ENCODE measurements around the gene SBNO1.
"Not testable (repeated sequence)": the region's sequence is repeated elsewhere in the genome, so short reads cannot be mapped to it uniquely, and the experiment has no call there.

SBNO1 gene

GRCh38 chr12:123336530-123336929 is 28.1 kb downstream of the SBNO1 start:
- Histone ChIP-seq H3K4me3 (no peak overlapping the region), H3K4me1 (no peaks in the 10 kb centered on the region), H3K36me3 (peaks cover 91 to 98% (median 94%) of the 10 kb centered on the region in 11 experiments), H3K27ac (no peak overlapping the region), H4K20me1 (peaks cover 36 to 68% (median 55%) of the 10 kb centered on the region in 11 experiments; a peak in 21 of 22 replicates), H3K9me3 (replicated peaks in 1 of 11) (no peaks in the 10 kb centered on the region), H3K9ac (peak overlapping the region in 1 of 11 experiments; percentile 42; a peak in 1 of 22 replicates), H3K27me3 (no peaks in the 10 kb centered on the region), H3K4me2 (no peak overlapping the region)
- no peak for TF ChIP-seq Cebpa-rat (IDR thresholded peaks at IDR 0.05)

- Histone ChIP-seq H3K36me3 (peaks cover 91 to 98% (median 94%) of the 10 kb centered on the region in 11 experiments), H4K20me1 (peaks cover 27 to 66% (median 51%) of the 10 kb centered on the region in 11 experiments; a peak in 21 of 22 replicates), H3K4me1 (no peaks in the 10 kb centered on the region), H3K27ac (no peak overlapping the region), H3K4me3 (no peak overlapping the region), H3K4me2 (no peak overlapping the region), H3K27me3 (no peaks in the 10 kb centered on the region), H3K9ac (0 out of 22 replicates have a peak overlapping the region, but pooled peaks of 1 of the 11 experiments have one; percentile 21), H3K9me3 (replicated peaks in 1 of 11) (no peaks in the 10 kb centered on the region)
- TF ChIP-seq Cebpa-rat (IDR thresholded peaks at IDR 0.05), result no peak
Observed at GRCh38 chr12:123335490-123335889, 29.2 kb downstream of the SBNO1 start.

DNA sequence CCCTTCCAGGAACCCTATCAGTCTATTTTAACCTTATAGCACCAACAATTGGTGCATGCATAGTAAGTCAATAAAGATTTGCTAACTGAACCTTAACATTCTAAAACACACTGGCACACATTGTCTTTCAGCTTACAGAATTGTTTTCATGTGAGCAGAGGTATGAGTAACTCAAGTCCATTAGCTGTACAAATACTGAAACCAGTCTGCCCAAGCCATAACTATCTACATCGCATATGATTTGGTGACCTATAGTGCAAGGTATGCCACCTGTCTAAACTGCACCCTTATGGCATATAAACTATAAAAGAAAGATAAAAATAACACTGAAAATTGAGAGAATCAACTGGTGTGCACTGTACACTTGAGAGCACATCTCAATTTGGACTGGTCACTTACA is 34.8 kb downstream of the SBNO1 start:
- Histone ChIP-seq H3K9me3 (replicated peaks in 1 of 11) (no peaks in the 10 kb centered on the region), H3K4me3 (no peak overlapping the region), H3K27ac (no peak overlapping the region), H3K4me2 (no peak overlapping the region), H4K20me1 (peaks cover 0 to 38% (median 18%) of the 10 kb centered on the region in 11 experiments; a peak in 15 of 22 replicates), H3K9ac (no peak overlapping the region), H3K27me3 (no peaks in the 10 kb centered on the region), H3K36me3 (peaks cover 98 to 100% (median 99%) of the 10 kb centered on the region in 11 experiments), H3K4me1 (no peaks in the 10 kb centered on the region)
- TF ChIP-seq Cebpa-rat (IDR thresholded peaks at IDR 0.05), result no peak

DNA sequence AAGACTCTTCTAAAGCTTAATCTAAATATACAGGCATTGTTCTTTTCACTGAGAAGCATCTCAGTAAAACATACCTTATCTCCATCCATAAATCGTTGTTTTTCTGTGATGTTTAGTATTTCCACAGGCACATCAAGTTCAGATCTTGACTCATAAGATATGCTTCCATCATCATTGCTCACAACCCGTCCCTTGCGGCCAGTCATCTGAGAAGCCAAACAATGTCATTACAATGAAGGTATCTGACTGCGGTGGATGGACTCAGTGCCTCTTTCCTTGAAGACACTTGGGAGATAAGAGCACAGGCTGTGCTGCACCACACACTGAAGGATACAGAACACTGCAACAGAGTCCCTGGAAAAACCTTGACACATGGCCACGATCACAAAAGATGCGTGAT is 44.8 kb downstream of the SBNO1 start:
- H3K4me2 ChIP-seq, result no peak overlapping the region
- TF ChIP-seq Cebpa-rat (IDR thresholded peaks at IDR 0.05), result no peak
- H4K20me1 ChIP-seq, result peaks cover 0 to 34% (median 4%) of the 10 kb centered on the region in 11 experiments; a peak in 8 of 22 replicates
- no peaks in the 10 kb centered on the region for H3K4me1 ChIP-seq
- H3K27ac ChIP-seq, result no peak overlapping the region
- no peaks in the 10 kb centered on the region for H3K27me3 ChIP-seq
- H3K9me3 ChIP-seq (replicated peaks in 1 of 11), result no peaks in the 10 kb centered on the region
- H3K4me3 ChIP-seq, result no peak overlapping the region
- H3K9ac ChIP-seq, result no peak overlapping the region
- H3K36me3 ChIP-seq, result peaks cover 99 to 100% (median 100%) of the 10 kb centered on the region in 11 experiments

GRCh38 chr12:123319273-123319672 is 45.4 kb downstream of the SBNO1 start:
- no peaks in the 10 kb centered on the region for H3K9me3 ChIP-seq (replicated peaks in 1 of 11)
- no peaks in the 10 kb centered on the region for H3K4me1 ChIP-seq
- no peak overlapping the region for H3K4me2 ChIP-seq
- no peak for TF ChIP-seq Cebpa-rat (IDR thresholded peaks at IDR 0.05)
- no peaks in the 10 kb centered on the region for H3K27me3 ChIP-seq
- H3K4me3 ChIP-seq, result no peak overlapping the region
- no peak overlapping the region for H3K9ac ChIP-seq
- peaks cover 99 to 100% (median 100%) of the 10 kb centered on the region in 11 experiments for H3K36me3 ChIP-seq
- peaks cover 0 to 28% (median 4%) of the 10 kb centered on the region in 11 experiments; a peak in 8 of 22 replicates for H4K20me1 ChIP-seq
- H3K27ac ChIP-seq, result no peak overlapping the region

GRCh38 chr12:123313046-123313445 is 51.6 kb downstream of the SBNO1 start:
- not testable (repeated sequence) for H3K9me3 ChIP-seq (replicated peaks in 1 of 11); H3K27ac ChIP-seq; H3K4me1 ChIP-seq; H3K4me2 ChIP-seq; H3K4me3 ChIP-seq; H3K27me3 ChIP-seq; H3K9ac ChIP-seq
- Histone ChIP-seq H3K36me3 (peaks cover 98 to 100% (median 99%) of the 10 kb centered on the region in 11 experiments), H4K20me1 (peaks cover 0 to 22% (median 6%) of the 10 kb centered on the region in 11 experiments; a peak in 10 of 22 replicates)

- peaks cover 99 to 100% (median 100%) of the 10 kb centered on the region in 11 experiments for H3K36me3 ChIP-seq
- H3K9ac ChIP-seq, result no peak overlapping the region
- H3K9me3 ChIP-seq (replicated peaks in 1 of 11), result no peaks in the 10 kb centered on the region
- H3K4me3 ChIP-seq, result no peak overlapping the region
- peaks cover 0 to 36% (median 0%) of the 10 kb centered on the region in 11 experiments; a peak in 10 of 22 replicates for H4K20me1 ChIP-seq
- no peak overlapping the region for H3K27ac ChIP-seq
- H3K27me3 ChIP-seq, result no peaks in the 10 kb centered on the region
- H3K4me1 ChIP-seq, result no peaks in the 10 kb centered on the region
- no peak for TF ChIP-seq Cebpa-rat (IDR thresholded peaks at IDR 0.05)
- H3K4me2 ChIP-seq, result no peak overlapping the region
Observed at GRCh38 chr12:123306200-123306599, 58.4 kb downstream of the SBNO1 start.

DNA sequence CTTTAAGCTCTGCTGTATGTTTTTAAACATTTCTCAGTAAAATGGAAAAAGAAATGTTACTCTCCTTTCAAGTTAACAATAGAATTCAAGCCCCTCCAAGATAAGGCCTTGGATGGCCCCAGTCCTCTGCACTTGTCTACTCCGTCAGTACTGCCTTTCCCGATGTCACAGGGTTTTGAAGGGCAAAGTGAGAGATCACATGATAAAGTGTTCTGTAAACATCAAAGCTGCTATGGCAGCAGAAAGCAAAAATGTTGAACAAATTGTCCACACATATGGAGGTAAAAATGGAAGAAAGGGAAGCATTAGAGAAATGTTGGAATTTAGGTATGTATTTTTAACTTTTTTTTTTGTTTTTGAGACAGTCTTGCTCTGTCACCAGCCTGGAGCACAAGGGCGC is 59.5 kb downstream of the SBNO1 start:
- Histone ChIP-seq H4K20me1 (peaks cover 0 to 30% (median 0%) of the 10 kb centered on the region in 11 experiments; a peak in 10 of 22 replicates), H3K36me3 (peaks cover 98 to 100% (median 100%) of the 10 kb centered on the region in 11 experiments)

GRCh38 chr12:123293178-123293760 is 71.4 kb downstream of the SBNO1 start:
- Histone ChIP-seq H3K27me3 (no peaks in the 10 kb centered on the region), H4K20me1 (peaks cover 0 to 36% (median 10%) of the 10 kb centered on the region in 11 experiments; a peak in 12 of 22 replicates), H3K4me2 (no peak overlapping the region), H3K27ac (no peak overlapping the region), H3K9ac (no peak overlapping the region), H3K4me3 (no peak overlapping the region), H3K4me1 (peaks cover 0 to 9% (median 0%) of the 10 kb centered on the region in 10 experiments; a peak in 1 of 20 replicates), H3K36me3 (peaks cover 92 to 100% (median 95%) of the 10 kb centered on the region in 11 experiments), H3K9me3 (replicated peaks in 1 of 11) (no peaks in the 10 kb centered on the region)
- no peak for TF ChIP-seq Cebpa-rat (IDR thresholded peaks at IDR 0.05)

More for the DNA sequence above, 59.5 kb downstream of the SBNO1 start:
- no peak for TF ChIP-seq Cebpa-rat (IDR thresholded peaks at IDR 0.05)
- H3K9me3 ChIP-seq (replicated peaks in 1 of 11), result no peaks in the 10 kb centered on the region
- H3K27me3 ChIP-seq, result no peaks in the 10 kb centered on the region
- no peak overlapping the region; a peak in 1 of 22 replicates for H3K9ac ChIP-seq
- H3K4me1 ChIP-seq, result no peaks in the 10 kb centered on the region
- H3K4me2 ChIP-seq, result no peak overlapping the region
- no peak overlapping the region for H3K4me3 ChIP-seq
- H3K27ac ChIP-seq, result no peak overlapping the region
